Measurements from ENCODE around the gene LCN15. TPM values are rescaled to one million over a fixed set of nuclear protein-coding genes. Genes with fewer than 3 reads are reported as not detected.

LCN15 gene
- total and polyA plus RNA-seq, 2 of the 4 experiments (the other 2 are of a cell fraction), result not detected

- Histone ChIP-seq H3K4me3 (ENCODE audit: insufficient read depth, low read depth, low read length) (no peak overlapping the region), H4K8ac (ENCODE audit: low read depth in 2 of 2, low read length in 2 of 2) (no peak overlapping the region), H2AFZ (replicated peaks; ENCODE audit: low read length, poor library complexity) (no peak overlapping the region), H3K56ac (ENCODE audit: extremely low read depth, insufficient read depth, low read length) (no peak overlapping the region), H2AK9ac (replicated peaks; ENCODE audit: low read depth, low read length, poor library complexity) (no peak overlapping the region), H3K18ac (ENCODE audit: low read depth, low read length) (no peak overlapping the region), H3K36me3 (ENCODE audit: control insufficient read depth, insufficient read depth, low read length) (peaks cover 8% of the 10 kb centered on the region; the same call in 1 of the 2 replicates), H2BK20ac (ENCODE audit: low read depth, low read length) (no peak overlapping the region), H3K4ac (ENCODE audit: low read depth, low read length) (no peak overlapping the region), H2BK15ac (ENCODE audit: low read depth, low read length) (no peak overlapping the region), H3K23ac (ENCODE audit: low read depth, low read length) (no peak overlapping the region), H3K14ac (replicated peaks; ENCODE audit: low read depth, low read length) (no peak overlapping the region), H3K27me3 (ENCODE audit: control insufficient read depth, insufficient read depth, low read length) (peaks cover 4% of the 10 kb centered on the region; the same call in 1 of the 2 replicates), H2BK120ac (ENCODE audit: low read depth, low read length) (no peak overlapping the region), H3K9me3 (ENCODE audit: control insufficient read depth, insufficient read depth, low read length) (no peaks in the 10 kb centered on the region), H3K4me2 (ENCODE audit: low read depth, low read length) (no peak overlapping the region), H4K91ac (ENCODE audit: insufficient read depth, low read depth, low read length) (no peak overlapping the region), H3K79me1 (ENCODE audit: low read depth in 1 of 2, low read length in 2 of 2) (peaks cover 3 to 24% of the 10 kb centered on the region in 2 experiments; a peak in 3 of 4 replicates), H2BK5ac (ENCODE audit: low read depth, low read length, poor library complexity, severe bottlenecking) (no peak overlapping the region), H3K4me1 (ENCODE audit: control insufficient read depth, insufficient read depth, low read length) (peaks cover 8% of the 10 kb centered on the region), H3K27ac (ENCODE audit: insufficient read depth, low read length) (no peak overlapping the region), H4K5ac (ENCODE audit: low read depth, low read length) (no peak overlapping the region), H4K20me1 (ENCODE audit: insufficient read depth, low read length) (peaks cover 14% of the 10 kb centered on the region), H3K9ac (ENCODE audit: low read depth, low read length) (no peak overlapping the region), H2AK5ac (ENCODE audit: low read depth, low read length) (peak overlapping the region; percentile 44; the same call in 1 of the 2 replicates), H3K9me1 (ENCODE audit: insufficient read depth, low read length) (no peaks in the 10 kb centered on the region)
- DNase-seq (no peak), ATAC-seq (ENCODE audit: low read depth) (no peak)
- BruUV-seq (replicated peaks), result no TSS peak
- no CpG with 5 or more reads among the region's 17 CpGs for WGBS, 2 experiments (ENCODE audit: extremely low coverage in 2 of 2, insufficient read length in 1 of 2)
- dilution Hi-C loops (cut with HindIII; ENCODE audit: low sequenced_read_pairs, unreplicated experiment), result no loop called here
- in situ Hi-C loops (cut with MboI; ENCODE audit: low sequenced_read_pairs), result no loop called here
- ChIA-PET CTCF (no interaction called here), POLR2A (ENCODE audit: unreplicated experiment) (no interaction called here)
- TF ChIP-seq MXI1 (IDR thresholded peaks at IDR 0.05; ENCODE audit: borderline replicate concordance, low read depth, low read length), result no peak
- TF ChIP-seq BHLHE40 (IDR thresholded peaks at IDR 0.05; ENCODE audit: low read depth, low read length), result no peak
- no peak for TF ChIP-seq MAFK (IDR thresholded peaks at IDR 0.05; ENCODE audit: low read depth, low read length)
- no peak for TF ChIP-seq POLR2A (IDR thresholded peaks at IDR 0.05; ENCODE audit: low read depth, low read length)
- no peak for TF ChIP-seq MAZ (IDR thresholded peaks at IDR 0.05; ENCODE audit: borderline replicate concordance, low read depth, low read length)
- TF ChIP-seq CTCF (conservative IDR thresholded peaks at IDR 0.05; ENCODE audit: low read depth, low read length), result no peak
- no peak for TF ChIP-seq RFX5 (IDR thresholded peaks at IDR 0.05; ENCODE audit: low read depth, low read length)
- TF ChIP-seq USF2 (IDR thresholded peaks at IDR 0.05; ENCODE audit: low read depth, low read length), result no peak
- TF ChIP-seq FOS (IDR thresholded peaks at IDR 0.05; ENCODE audit: low read depth, low read length), result no peak
- intact Hi-C loops (cut with micrococcal nuclease), result no loop called here
Observed at GRCh38 chr9:136793086-136793946, 29.0 kb upstream of the LCN15 start.

Data from IMR-90 (cell line).